Middle frontal gyrus (tissue), 1 donor: ENCODE results near the gene UBAP1L.
"Not testable (repeated sequence)": the region's sequence is repeated elsewhere in the genome, so short reads cannot be mapped to it uniquely, and the experiment has no call there.

Experiments used
- DNase-seq: peaks from one replicate; pipeline ENCODE4 v3.0.0-alpha.2; 2015; ENCODE audit warnings: low spot score; ENCODE audit errors: extremely low spot score

The UBAP1L gene

GRCh38 chr15:65084500-65085206 is 30.3 kb downstream of the UBAP1L start:
- no peak for DNase-seq

DNA sequence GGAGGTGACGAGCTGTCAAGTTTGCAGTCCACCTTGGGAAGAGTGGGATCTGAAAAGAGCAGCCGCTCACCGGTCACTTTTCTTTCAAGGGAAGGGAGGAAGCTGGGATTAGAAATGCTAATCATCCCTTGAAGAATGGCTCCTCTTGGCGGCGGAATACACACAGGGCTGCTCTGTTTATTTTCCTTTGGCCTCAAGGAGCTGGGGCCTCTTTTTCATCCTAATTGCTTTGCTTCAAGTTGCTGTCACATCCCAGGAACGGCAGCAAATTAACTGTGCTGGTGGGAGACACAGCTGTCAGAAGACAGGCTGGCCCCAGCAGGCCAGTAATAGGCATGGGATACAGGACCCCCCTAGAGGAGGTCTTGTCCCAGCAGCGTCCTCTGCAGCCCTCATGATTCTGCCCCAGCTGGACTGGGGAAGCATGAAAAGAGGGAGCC is 31.7 kb downstream of the UBAP1L start:
- no peak for DNase-seq

DNA sequence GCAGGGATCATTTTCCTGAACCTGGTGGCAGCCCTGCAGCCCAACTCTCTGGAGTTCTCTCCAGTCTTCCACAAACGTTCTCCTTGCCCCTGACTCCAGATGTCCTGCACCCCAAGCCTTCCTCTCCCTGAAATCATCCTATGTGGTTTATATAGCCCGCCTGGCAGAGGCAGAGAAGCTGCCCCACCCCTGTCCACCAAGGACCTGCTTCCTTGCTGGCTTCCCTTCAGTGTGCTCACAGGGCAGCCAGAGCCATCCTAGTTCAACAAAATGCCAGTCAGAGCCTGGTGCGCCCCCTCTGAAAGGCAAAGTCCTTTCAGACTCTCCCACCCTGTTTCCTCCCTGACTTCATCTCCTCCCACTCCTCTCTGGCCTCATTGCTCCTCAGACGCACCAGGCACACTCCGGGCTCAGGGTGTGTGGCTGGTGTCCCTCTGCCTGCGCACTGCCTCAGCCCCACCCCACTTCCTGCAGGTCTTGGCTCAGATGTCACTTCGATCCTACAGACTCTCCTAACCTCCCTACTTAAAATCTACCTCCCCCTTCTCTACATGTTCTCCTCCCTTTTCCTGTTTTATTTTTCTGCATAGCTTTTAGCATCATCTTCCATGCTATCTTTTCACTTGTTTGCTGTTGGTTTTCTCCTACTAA is 32.6 kb downstream of the UBAP1L start:
- DNase-seq: no peak

DNA sequence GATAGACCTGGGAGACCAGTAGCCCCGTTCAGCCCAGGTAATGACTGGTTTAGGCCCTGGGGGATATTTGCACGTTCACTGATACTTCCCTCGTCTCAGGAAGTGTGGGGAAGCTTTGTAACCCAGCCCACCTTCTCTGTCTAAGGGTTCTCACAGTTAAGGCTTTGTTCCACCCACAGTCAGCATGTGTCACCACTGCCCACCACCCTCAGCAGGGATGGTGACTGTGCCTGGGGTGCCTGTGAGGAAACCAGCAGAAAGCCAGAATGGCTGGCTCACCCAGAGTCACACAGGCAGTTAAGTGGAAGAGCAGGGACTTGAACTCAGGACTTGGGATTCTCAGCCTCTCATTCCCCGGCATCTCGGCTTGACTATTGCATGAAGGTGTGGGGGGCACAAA is 33.2 kb downstream of the UBAP1L start:
- DNase-seq: no peak

DNA sequence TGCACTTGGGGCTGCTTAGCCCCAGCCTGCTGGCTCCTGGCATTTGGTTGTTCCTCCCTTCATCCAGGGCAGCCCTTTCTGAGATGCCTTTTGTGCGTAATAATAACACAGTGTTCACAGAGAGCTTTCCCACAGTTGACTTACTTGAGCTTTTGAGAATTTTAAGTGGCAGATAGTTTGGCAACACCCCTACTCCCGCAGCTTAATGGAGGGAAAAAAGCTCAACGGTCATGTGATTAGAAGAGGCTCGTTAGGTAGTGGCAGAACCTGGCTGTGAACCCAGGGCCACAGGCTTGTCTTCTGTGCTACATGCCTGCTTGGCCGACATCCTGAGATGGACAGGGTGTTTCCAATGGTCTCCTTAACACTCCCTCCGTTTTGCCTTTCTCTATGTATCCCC is 33.7 kb downstream of the UBAP1L start:
- DNase-seq: no peak

GRCh38 chr15:65079580-65079979 is 35.4 kb downstream of the UBAP1L start:
- no peak for DNase-seq

- DNase-seq: no peak
These were observed 37.0 kb downstream of the UBAP1L start for GRCh38 chr15:65077981-65078352.

DNA sequence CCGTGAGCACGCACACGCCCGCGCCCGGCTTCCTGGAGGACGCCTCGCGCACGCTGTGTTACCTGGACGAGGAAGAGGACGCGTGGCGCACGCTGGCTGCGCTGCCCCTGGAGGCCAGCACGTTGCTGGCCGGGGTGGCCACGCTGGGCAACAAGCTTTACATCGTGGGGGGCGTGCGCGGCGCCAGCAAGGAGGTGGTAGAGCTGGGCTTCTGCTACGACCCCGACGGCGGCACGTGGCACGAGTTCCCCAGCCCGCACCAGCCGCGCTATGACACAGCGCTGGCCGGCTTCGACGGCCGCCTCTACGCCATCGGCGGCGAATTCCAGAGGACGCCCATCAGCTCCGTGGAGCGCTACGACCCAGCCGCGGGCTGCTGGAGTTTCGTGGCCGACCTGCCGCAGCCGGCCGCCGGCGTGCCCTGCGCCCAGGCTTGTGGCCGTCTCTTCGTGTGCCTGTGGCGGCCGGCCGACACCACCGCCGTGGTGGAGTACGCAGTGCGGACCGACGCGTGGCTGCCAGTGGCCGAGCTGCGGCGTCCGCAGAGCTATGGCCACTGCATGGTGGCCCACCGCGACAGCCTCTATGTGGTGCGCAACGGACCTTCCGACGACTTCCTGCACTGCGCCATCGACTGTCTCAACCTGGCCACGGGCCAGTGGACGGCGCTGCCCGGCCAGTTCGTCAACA is 37.6 kb downstream of the UBAP1L start:
- DNase-seq: no peak

GRCh38 chr15:65076486-65077290 is 38.3 kb downstream of the UBAP1L start, which contains the start of gene KBTBD13:
KBTBD13 (plus strand) TSS chr15:65076746; CDS start chr15:65076816, 70 bp downstream.
- DNase-seq: no peak

- DNase-seq: not testable (repeated sequence)
These were observed 39.2 kb downstream of the UBAP1L start for GRCh38 chr15:65075607-65076395.

DNA sequence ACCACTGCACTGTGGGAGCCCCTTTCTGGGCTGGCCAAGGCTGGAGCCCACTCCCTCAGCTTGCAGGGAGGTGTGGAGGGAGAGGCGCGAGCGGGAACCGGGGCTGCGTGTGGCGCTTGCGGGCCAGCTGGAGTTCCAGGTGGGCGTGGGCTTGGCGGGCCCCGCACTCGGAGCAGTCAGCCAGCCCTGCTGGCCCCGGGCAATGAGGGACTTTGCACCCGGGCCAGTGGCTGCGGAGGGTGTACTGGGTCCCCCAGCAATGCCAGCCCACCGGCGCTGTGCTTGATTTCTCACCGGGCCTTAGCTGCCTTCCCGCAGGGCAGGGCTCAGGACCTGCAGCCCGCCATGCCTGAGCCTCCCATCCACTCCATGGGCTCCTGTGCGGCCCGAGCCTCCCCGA is 40.1 kb downstream of the UBAP1L start:
- not testable (repeated sequence) for DNase-seq

DNA sequence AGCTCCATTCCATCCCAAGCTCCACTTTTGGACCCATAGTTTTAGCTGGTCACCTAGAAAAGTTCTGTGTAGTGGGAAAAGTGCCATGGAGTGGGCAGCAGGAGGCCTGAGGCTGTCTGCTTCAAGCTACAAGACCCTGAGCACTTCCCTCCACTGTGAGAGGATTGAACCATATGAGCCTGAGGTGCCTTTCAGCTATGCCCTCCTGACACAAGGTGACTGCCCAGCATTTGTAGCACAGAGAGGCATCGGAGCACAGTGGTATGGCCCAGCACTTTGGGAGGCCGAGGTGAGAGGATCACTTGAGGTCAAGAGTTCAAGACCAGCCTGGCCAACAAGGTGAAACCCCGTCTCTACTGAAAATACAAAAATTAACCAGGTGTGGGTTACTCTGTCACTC is 42.4 kb downstream of the UBAP1L start:
- DNase-seq: no peak

DNA sequence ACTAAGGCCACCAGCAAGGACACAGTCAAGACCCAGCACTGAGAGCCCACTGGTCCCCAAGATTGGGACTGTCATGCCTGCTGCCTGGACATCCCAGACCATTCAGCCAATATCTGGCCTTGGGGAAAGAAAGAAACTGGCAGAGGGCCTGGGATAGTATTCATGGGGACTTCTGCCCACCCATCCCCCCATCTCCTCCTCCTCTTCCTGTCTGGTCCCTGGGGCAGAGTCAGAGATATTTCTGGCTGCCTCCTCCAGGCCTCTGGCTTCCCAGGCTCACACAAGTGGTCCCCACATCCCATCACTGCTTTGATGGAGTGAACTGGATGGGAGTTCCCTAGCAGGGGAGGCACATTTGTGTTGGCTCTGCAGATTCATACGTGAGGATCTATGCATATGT is 43.0 kb downstream of the UBAP1L start:
- DNase-seq: no peak

DNA sequence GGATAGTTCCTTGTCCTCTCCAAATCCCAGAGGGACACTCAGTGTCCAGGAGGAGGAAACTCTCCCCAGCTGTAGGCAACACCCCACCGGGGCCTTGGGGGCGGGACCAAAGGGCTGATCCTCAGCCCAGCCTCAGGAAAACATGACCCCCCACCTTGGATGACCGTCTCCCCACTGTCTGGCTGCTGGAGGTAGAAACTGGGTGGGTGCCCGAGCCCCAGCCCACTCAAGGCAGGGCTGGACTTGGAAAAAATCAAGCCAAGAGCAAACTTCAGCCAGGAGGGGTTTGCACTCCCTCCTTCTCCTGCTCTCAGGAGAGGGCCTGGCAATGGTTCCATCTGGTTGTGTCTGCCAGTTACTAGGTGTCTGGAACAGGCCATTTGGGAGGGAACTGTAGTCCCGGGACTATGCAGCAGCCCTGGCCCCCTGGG is 43.6 kb downstream of the UBAP1L start:
- DNase-seq: no peak

- no peak for DNase-seq
These were observed 45.0 kb downstream of the UBAP1L start for GRCh38 chr15:65069779-65070546.

DNA sequence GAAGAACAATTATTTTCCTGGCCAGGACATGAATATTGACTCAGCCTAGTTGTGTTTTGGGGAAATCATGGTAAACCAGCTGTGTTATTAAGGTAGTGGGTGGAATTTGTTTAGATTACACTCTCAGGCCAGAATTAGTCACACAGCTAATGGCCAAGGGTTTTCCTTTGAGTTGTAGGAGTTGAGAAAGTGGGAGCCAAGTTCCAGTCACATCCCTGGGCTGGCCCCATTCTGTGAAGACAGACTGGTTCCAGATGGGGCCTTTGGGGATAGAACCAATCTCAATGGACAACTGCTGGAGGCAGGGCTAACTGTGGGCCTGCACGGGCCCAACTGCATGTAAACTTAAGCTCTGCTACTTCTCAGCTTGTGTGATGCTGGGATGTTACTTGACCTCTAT is 45.8 kb downstream of the UBAP1L start:
- DNase-seq: no peak

DNA sequence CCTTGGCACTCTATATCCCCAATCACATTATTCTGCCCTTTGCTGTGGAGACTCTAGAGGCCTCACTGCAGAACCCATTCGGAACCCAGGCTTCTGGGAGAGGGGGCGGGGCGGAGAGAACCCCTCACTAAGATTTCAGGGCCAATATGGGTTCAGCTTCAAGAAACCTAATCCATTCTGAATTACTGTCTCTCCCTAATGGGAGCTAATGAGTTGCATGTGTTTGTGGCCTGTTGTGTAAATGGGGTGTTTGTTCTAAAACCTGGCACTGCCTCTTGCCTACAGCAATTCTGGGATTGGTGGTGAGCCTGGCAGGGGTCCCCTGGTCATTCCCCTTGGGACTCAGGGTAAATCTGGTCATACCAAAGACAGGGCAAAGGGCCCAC is 46.6 kb downstream of the UBAP1L start:
- DNase-seq: no peak

- DNase-seq: no peak
These were observed 47.2 kb downstream of the UBAP1L start, which contains the start of gene RASL12 for GRCh38 chr15:65067645-65068402. RASL12 (minus strand) TSS chr15:65067991; CDS start chr15:65067835, 156 bp downstream.

GRCh38 chr15:65067317-65067644 is 47.7 kb downstream of the UBAP1L start:
- DNase-seq: no peak
